Retinal pigment epithelial cell (primary cell): Measurements from ENCODE around the gene HACD3.

Experiments
- DNase-seq: peaks from one replicate; pipeline ENCODE4 v3.0.0-alpha.2; 2010; ENCODE audit warnings: low read depth
- H3K4me3 ChIP-seq: 2 replicates; pipeline ENCODE4 v1.5.1; 2011; ENCODE audit warnings: mild to moderate bottlenecking, low read length, control low read depth, moderate library complexity
- TF ChIP-seq, protein P1 (sequence below): conservative IDR thresholded peaks from 2 replicates; pipeline ENCODE4 v1.5.1; 2011; ENCODE audit warnings: low read depth, low read length, control low read depth, inconsistent platforms

HACD3 gene

DNA sequence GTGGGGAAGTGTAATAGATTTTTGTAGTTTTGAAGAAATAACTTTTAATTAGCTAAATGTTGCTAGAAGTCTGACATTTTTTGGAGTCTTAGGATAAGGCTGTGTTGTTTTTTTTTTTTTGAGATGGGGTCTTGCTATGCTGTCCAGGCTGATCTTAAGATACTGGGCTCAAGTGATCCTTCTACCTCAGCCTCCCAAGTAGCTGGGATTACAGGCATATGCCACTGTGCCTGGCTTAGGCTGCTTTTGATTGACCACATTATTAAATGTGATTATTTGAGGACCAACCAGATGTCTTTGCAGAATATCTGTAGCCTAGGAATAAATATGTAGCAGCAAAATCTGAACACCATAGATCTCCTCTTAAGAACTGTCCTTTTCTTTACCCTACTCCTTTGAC lies 29.7 kb downstream of the HACD3 start:
- TF ChIP-seq, protein P1, sequence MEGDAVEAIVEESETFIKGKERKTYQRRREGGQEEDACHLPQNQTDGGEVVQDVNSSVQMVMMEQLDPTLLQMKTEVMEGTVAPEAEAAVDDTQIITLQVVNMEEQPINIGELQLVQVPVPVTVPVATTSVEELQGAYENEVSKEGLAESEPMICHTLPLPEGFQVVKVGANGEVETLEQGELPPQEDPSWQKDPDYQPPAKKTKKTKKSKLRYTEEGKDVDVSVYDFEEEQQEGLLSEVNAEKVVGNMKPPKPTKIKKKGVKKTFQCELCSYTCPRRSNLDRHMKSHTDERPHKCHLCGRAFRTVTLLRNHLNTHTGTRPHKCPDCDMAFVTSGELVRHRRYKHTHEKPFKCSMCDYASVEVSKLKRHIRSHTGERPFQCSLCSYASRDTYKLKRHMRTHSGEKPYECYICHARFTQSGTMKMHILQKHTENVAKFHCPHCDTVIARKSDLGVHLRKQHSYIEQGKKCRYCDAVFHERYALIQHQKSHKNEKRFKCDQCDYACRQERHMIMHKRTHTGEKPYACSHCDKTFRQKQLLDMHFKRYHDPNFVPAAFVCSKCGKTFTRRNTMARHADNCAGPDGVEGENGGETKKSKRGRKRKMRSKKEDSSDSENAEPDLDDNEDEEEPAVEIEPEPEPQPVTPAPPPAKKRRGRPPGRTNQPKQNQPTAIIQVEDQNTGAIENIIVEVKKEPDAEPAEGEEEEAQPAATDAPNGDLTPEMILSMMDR: no peak
- no peak for DNase-seq
- H3K4me3 ChIP-seq: no peak overlapping the region

DNA sequence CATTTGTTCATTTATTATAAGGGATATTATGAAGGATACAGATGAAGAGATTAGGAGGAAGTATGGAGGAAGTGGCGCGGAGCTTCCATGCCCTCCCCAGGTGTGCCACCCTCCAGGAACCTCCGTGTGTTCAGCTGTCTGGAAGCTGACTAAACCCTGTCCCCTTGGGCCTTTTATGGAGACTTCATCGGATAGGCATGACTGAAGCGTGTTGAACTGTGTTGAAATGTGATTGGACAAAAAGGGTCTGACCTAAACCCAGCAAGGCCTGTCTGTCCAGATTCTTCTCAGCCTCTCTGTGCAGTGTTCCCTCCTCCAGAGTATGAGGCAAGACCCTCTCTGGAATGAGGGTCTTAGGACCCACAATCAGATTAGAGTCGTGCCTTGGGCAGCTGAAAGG lies 31.7 kb downstream of the HACD3 start:
- TF ChIP-seq, protein P1: no peak
- no peak overlapping the region for H3K4me3 ChIP-seq
- no peak for DNase-seq

DNA sequence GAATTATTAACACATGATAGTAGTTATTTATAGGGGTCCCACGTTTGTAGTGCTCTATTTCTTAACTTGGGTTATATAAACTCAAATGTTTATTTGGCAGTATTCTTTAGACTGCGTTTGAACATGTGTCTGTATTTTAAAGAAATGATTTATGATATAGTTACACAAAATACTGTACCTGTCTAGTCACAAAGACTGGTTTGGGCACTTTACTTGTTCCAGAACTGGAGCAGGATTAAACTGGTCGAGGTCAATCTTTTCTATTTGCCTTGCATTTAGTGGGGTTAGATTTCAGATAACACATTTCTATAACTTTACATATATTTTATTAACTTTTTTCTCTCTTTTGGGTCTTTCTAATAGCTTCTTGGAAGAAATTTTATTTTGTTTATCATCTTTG lies 39.5 kb downstream of the HACD3 start:
- no peak overlapping the region for H3K4me3 ChIP-seq
- TF ChIP-seq, protein P1: no peak
- no peak for DNase-seq

DNA sequence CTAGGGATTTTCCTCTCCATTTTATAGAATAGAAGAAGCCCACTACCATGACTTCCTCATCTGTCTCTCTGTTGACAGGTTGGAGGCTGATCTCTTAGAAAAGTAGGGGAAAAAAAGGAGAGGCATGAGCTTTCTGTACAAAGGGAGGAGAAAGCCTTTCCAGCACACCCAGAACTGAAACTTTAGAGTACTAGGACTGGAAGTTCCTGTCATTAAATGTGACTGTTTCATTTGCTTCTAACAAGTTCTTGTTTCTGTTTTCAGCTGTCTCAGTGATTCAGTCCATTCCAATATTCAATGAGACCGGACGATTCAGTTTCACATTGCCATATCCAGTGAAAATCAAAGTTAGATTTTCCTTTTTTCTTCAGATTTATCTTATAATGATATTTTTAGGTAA lies 41.7 kb downstream of the HACD3 start:
- no peak for DNase-seq
- no peak overlapping the region for H3K4me3 ChIP-seq
- TF ChIP-seq, protein P1: no peak

DNA sequence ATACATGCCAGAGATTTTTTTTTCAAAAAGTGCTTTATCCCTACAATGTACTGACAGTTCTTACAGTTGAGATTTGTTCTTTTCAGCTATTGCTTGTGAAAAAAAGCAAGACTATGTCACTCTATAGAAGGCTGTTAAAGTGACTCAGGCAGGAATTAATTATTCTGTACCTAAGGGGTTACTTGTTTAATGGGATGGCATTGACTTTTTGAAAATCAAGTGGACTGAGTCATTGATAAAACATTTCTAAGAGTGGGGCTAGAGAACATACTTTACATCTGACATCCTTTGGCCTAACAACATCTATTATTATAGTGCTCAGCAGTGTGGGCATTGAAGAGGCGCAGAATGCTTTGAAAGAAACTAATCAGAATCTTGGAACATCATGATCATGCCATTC lies 46.4 kb downstream of the HACD3 start:
- H3K4me3 ChIP-seq: no peak overlapping the region
- TF ChIP-seq, protein P1: no peak
- DNase-seq: peak; percentile 48

DNA sequence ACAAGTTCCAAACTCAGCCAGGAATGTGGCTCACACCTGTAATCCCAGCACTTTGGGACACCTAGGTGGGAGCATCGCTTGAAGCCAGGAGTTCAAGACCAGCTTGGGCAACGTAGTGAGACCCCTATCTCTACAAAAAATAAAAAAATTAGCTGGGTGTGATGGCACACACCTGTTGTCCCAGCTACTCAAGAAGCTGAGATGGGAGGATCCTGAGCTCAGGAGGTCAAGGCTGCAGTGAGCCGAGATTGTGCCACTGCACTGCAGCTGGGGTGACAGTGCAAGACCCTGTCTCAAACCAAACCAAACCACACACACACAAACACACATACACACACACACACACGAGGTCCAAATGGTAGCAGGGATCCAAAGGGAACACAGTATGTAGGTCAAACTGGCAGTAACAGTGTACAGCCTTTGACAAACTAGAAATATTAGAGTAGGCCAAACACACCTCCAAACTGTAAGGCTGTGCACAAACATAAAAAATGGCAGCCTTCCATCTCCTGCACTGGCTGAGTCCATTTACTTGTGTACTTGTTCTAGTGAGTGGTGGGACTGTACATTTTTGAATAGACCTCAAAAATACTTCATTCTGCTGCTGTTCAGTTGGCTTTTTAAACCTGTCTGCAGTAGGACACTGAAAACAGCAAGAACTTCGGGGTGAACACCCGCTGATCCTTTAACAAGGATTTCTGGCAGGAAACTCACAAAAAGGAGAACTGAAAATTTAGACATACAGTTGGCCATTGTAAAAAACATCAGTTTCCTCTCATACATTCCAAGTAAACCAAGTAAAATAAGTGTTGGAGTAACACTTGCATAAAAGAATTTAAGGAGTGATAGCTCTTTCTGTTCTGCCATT lies 47.1 kb downstream of the HACD3 start:
- TF ChIP-seq, protein P1: no peak
- no peak overlapping the region for H3K4me3 ChIP-seq
- DNase-seq: no peak
